Neural cell (in vitro differentiated cells): ENCODE measurements around the gene MUS81. TPM values are rescaled to one million over a fixed set of nuclear protein-coding genes. Genes with fewer than 3 reads are reported as not detected.

Experiments
- H2AFZ ChIP-seq: fragments of 200-600, 300-800 bp; sonication (generic), shearing (Covaris generic); 2 replicates; pipeline ENCODE4 v1.6.0; 2014; ENCODE audit warnings: low read depth, mild to moderate bottlenecking, antibody characterized with exemption, low read length, moderate library complexity
- H3F3A ChIP-seq: fragments of 200-600 bp; shearing (Covaris generic); 2 replicates; pipeline ENCODE4 v1.6.1; 2016; ENCODE audit warnings: mild to moderate bottlenecking, moderate library complexity, mixed read lengths, antibody characterized with exemption, low read length; ENCODE audit not compliant: insufficient read depth, poor library complexity, severe bottlenecking
- H3K27ac ChIP-seq: fragments of 200-600, 300-800 bp; sonication (generic), shearing (Covaris generic); 2 replicates; pipeline ENCODE4 v1.5.1; 2014; ENCODE audit warnings: mild to moderate bottlenecking, low read length, moderate library complexity
- H3K27me3 ChIP-seq: fragments of 300-800, 200-600 bp; sonication (generic), shearing (Covaris generic); 2 replicates; pipeline ENCODE4 v1.6.0; 2014; ENCODE audit warnings: mild to moderate bottlenecking, low read depth, low read length, moderate library complexity; ENCODE audit not compliant: insufficient read depth
- H3K36me3 ChIP-seq: fragments of 300-800, 200-600 bp; sonication (generic), shearing (Covaris generic); 2 replicates; pipeline ENCODE4 v1.5.1; 2014; ENCODE audit warnings: mild to moderate bottlenecking, antibody characterized with exemption, low read length, moderate library complexity; ENCODE audit not compliant: insufficient read depth
- H3K4me2 ChIP-seq: fragments of 300-800, 200-600 bp; sonication (generic), shearing (Covaris generic); 2 replicates; pipeline ENCODE4 v1.6.0; 2014; ENCODE audit warnings: mild to moderate bottlenecking, low read length
- H3K4me3 ChIP-seq: fragments of 300-800, 200-600 bp; sonication (generic), shearing (Covaris generic); 2 replicates; pipeline ENCODE4 v1.5.1; 2014; ENCODE audit warnings: mild to moderate bottlenecking, low read length, moderate library complexity
- H3K79me2 ChIP-seq: fragments of 200-600 bp; shearing (Covaris generic); replicated peaks from 2 replicates; pipeline ENCODE4 v1.6.0; 2014; ENCODE audit warnings: mild to moderate bottlenecking, low read length, moderate library complexity; ENCODE audit not compliant: insufficient read depth
- H3K9ac ChIP-seq: fragments of 300-800, 200-600 bp; sonication (generic), shearing (Covaris generic); 2 replicates; pipeline ENCODE4 v1.6.1; 2016; ENCODE audit warnings: mild to moderate bottlenecking, low read length, mixed read lengths
- H3K9me2 ChIP-seq: fragments of 200-600 bp; shearing (Covaris generic); 2 replicates; pipeline ENCODE4 v1.6.1; 2016; ENCODE audit warnings: mild to moderate bottlenecking, low read length, mixed read lengths; ENCODE audit not compliant: insufficient read depth
- H3K9me3 ChIP-seq: fragments of 200-600, 300-800 bp; sonication (generic), shearing (Covaris generic); 2 replicates; pipeline ENCODE4 v1.6.1; 2016; ENCODE audit warnings: mild to moderate bottlenecking, mixed run types, low read length, moderate library complexity, mixed read lengths
- H4K20me1 ChIP-seq: fragments of 200-600 bp; shearing (Covaris generic); 2 replicates; pipeline ENCODE4 v1.6.1; 2016; ENCODE audit warnings: mild to moderate bottlenecking, mixed run types; ENCODE audit not compliant: insufficient read depth
- EP300 ChIP-seq: fragments of 450-650 bp; conservative IDR thresholded peaks from 2 replicates; pipeline ENCODE4 v1.6.1; 2014; ENCODE audit warnings: antibody characterized with exemption, mild to moderate bottlenecking, moderate library complexity; ENCODE audit not compliant: poor library complexity, severe bottlenecking
- EZH2 ChIP-seq: fragments of 200-600, 300-800 bp; shearing (Covaris generic), sonication (generic); IDR thresholded peaks from 2 replicates; pipeline ENCODE4 v1.6.1; 2014; ENCODE audit warnings: antibody characterized with exemption, low read length, borderline replicate concordance, mild to moderate bottlenecking; ENCODE audit not compliant: insufficient read depth, poor library complexity, severe bottlenecking
- MXI1 ChIP-seq: fragments of 450-650 bp; conservative IDR thresholded peaks from 2 replicates; pipeline ENCODE4 v1.6.1; 2014; ENCODE audit warnings: antibody characterized with exemption, mild to moderate bottlenecking; ENCODE audit not compliant: poor library complexity, severe bottlenecking
- POLR2AphosphoS5 ChIP-seq: IDR thresholded peaks from 2 replicates; pipeline ENCODE4 v1.6.1; 2012
- RAD21 ChIP-seq: fragments of 450-650 bp; conservative IDR thresholded peaks from 2 replicates; pipeline ENCODE4 v1.6.1; 2014; ENCODE audit warnings: antibody characterized with exemption, mild to moderate bottlenecking, moderate library complexity
- SMC3 ChIP-seq: fragments of 450-650 bp; conservative IDR thresholded peaks from 2 replicates; pipeline ENCODE4 v1.6.1; 2014; ENCODE audit warnings: antibody characterized with exemption, mild to moderate bottlenecking, moderate library complexity; ENCODE audit not compliant: poor library complexity
- TAF1 ChIP-seq: IDR thresholded peaks from 2 replicates; pipeline ENCODE4 v1.6.1; 2012; ENCODE audit warnings: low read depth
- polyA plus RNA-seq: library from polyadenylated mRNA; depleted of rRNA; stranded (reverse); fragments of >200 nt; gene quantifications from 2 replicates; pipeline ENCODE4 v1.2.3, GENCODE V29; 2014
- TF ChIP-seq, protein P1 (sequence below): fragments of 450-650 bp; IDR thresholded peaks from 2 replicates; pipeline ENCODE4 v1.5.1; 2014; ENCODE audit warnings: antibody characterized with exemption, mild to moderate bottlenecking, moderate library complexity; ENCODE audit not compliant: poor library complexity, severe bottlenecking
- TF ChIP-seq, protein P2 (sequence below): IDR thresholded peaks from 2 replicates; pipeline ENCODE4 v1.6.1; 2012; ENCODE audit warnings: borderline replicate concordance

The MUS81 gene
- polyA plus RNA-seq, 1 donor from 2014 or later, result 183 TPM

DNA sequence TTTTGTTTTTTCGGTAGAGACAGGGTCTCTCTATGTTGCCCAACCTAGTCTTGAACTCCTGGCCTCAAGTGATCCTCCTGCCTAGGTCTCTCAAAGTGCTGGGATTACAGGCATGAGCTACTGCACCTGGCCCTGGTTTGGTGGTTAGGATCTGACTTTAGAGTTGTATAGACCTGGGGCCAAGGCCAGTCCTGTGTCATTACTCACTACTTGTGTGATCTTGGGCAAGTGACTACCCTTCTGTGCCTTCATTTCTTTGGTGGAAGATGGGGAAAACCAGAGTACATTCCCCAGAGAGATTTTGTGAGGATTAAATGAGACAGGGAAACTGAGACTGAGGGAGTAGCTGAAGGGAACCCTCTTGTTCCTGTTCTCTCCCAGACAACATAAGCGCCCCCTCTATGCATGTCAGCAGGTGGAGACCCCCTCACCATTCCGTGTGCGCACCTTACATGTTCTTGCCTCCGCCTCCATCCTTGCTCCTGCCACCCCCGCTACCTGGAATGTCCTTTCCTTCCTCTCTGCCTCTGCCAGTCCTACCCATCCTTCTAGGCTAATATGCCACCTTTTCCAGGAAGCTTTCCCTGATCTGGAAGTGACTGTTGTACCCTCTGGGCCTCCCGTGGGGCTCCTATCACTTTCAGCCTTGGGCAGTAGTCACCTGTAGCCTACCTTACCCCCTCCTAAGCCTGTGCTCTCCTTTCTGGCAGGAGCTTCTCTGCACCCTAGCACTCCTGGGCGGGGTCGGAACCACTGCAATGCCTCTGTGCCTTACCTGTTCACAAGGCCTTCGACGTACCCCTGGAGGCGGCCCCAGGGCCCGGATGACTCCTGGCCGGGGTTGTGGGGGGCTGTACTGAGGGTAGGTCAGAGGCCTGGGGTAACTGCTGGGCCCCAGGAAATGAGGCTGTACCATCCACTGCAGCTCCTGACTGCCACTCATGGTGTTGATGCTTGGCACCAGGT, 36.1 kb downstream of the MUS81 start:
- H3F3A ChIP-seq, result no peaks in the 10 kb centered on the region
- H3K27me3 ChIP-seq, result peaks cover 39% of the 10 kb centered on the region
- H4K20me1 ChIP-seq, result no peaks in the 10 kb centered on the region
- no peaks in the 10 kb centered on the region for H3K9me2 ChIP-seq
- no peak overlapping the region for H3K4me2 ChIP-seq
- no peak overlapping the region for H3K27ac ChIP-seq
- no peak overlapping the region for H3K9ac ChIP-seq
- no peak overlapping the region for H2AFZ ChIP-seq
- no peak overlapping the region for H3K4me3 ChIP-seq
- TF ChIP-seq, protein P1, sequence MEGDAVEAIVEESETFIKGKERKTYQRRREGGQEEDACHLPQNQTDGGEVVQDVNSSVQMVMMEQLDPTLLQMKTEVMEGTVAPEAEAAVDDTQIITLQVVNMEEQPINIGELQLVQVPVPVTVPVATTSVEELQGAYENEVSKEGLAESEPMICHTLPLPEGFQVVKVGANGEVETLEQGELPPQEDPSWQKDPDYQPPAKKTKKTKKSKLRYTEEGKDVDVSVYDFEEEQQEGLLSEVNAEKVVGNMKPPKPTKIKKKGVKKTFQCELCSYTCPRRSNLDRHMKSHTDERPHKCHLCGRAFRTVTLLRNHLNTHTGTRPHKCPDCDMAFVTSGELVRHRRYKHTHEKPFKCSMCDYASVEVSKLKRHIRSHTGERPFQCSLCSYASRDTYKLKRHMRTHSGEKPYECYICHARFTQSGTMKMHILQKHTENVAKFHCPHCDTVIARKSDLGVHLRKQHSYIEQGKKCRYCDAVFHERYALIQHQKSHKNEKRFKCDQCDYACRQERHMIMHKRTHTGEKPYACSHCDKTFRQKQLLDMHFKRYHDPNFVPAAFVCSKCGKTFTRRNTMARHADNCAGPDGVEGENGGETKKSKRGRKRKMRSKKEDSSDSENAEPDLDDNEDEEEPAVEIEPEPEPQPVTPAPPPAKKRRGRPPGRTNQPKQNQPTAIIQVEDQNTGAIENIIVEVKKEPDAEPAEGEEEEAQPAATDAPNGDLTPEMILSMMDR, result no peak
- TF ChIP-seq EZH2 (no peak), EP300 (no peak), SMC3 (no peak), TAF1 (no peak), POLR2AphosphoS5 (no peak), MXI1 (no peak), RAD21 (no peak)
- TF ChIP-seq, protein P2, sequence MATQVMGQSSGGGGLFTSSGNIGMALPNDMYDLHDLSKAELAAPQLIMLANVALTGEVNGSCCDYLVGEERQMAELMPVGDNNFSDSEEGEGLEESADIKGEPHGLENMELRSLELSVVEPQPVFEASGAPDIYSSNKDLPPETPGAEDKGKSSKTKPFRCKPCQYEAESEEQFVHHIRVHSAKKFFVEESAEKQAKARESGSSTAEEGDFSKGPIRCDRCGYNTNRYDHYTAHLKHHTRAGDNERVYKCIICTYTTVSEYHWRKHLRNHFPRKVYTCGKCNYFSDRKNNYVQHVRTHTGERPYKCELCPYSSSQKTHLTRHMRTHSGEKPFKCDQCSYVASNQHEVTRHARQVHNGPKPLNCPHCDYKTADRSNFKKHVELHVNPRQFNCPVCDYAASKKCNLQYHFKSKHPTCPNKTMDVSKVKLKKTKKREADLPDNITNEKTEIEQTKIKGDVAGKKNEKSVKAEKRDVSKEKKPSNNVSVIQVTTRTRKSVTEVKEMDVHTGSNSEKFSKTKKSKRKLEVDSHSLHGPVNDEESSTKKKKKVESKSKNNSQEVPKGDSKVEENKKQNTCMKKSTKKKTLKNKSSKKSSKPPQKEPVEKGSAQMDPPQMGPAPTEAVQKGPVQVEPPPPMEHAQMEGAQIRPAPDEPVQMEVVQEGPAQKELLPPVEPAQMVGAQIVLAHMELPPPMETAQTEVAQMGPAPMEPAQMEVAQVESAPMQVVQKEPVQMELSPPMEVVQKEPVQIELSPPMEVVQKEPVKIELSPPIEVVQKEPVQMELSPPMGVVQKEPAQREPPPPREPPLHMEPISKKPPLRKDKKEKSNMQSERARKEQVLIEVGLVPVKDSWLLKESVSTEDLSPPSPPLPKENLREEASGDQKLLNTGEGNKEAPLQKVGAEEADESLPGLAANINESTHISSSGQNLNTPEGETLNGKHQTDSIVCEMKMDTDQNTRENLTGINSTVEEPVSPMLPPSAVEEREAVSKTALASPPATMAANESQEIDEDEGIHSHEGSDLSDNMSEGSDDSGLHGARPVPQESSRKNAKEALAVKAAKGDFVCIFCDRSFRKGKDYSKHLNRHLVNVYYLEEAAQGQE, result no peak
- no peaks in the 10 kb centered on the region for H3K36me3 ChIP-seq
- H3K9me3 ChIP-seq, result no peaks in the 10 kb centered on the region
- no peaks in the 10 kb centered on the region for H3K79me2 ChIP-seq

DNA sequence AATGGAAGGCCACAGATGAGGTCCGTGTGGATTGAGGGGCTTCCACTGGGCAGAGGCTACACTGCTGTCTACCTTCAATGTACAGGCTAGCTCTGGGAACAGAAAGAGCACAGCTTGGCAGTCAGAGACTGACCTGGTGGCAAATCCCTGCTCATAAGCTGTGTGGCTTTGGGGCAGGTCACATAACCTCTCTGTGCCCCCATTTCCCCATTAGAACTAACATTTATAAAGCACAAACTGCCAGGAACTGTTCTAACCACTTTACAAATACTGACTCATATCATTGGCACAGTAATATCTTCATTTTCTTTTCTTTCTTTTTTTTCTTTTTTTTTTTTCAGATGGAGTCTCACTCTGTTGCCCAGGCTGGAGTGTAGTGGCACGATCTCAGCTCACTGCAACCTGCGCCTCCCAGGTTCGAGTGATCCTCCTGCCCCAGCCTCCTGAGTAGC, 36.8 kb downstream of the MUS81 start:
- no peak overlapping the region for H3K27ac ChIP-seq
- H3K36me3 ChIP-seq, result no peaks in the 10 kb centered on the region
- no peak overlapping the region for H3K4me2 ChIP-seq
- no peak overlapping the region for H3K4me3 ChIP-seq
- H3K27me3 ChIP-seq, result peaks cover 46% of the 10 kb centered on the region
- no peak overlapping the region for H3K9ac ChIP-seq
- no peaks in the 10 kb centered on the region for H3F3A ChIP-seq
- H4K20me1 ChIP-seq, result no peaks in the 10 kb centered on the region
- H2AFZ ChIP-seq, result no peak overlapping the region
- no peaks in the 10 kb centered on the region for H3K9me2 ChIP-seq
- no peaks in the 10 kb centered on the region for H3K9me3 ChIP-seq
- no peaks in the 10 kb centered on the region for H3K79me2 ChIP-seq
- TF ChIP-seq EP300 (no peak), EZH2 (no peak), MXI1 (no peak), POLR2AphosphoS5 (no peak), RAD21 (no peak), SMC3 (no peak), TAF1 (no peak)
- TF ChIP-seq, protein P2, result no peak
- TF ChIP-seq, protein P1, result no peak
